HUES6 (cell line): ENCODE results near the gene AP4B1.

Experiments used
- H3K27ac ChIP-seq: 2 replicates; pipeline ENCODE4 v1.7.0; 2013; ENCODE audit warnings: low read depth, mild to moderate bottlenecking, low read length, inconsistent platforms
- H3K27me3 ChIP-seq: 2 replicates; pipeline ENCODE4 v1.6.1; 2013; ENCODE audit warnings: low read length; ENCODE audit not compliant: control insufficient read depth, insufficient read depth
- H3K36me3 ChIP-seq: 2 replicates; pipeline ENCODE4 v1.6.1; 2013; ENCODE audit warnings: low read length; ENCODE audit not compliant: control insufficient read depth, insufficient read depth
- H3K4me1 ChIP-seq: 2 replicates; pipeline ENCODE4 v1.6.1; 2013; ENCODE audit warnings: low read length; ENCODE audit not compliant: control insufficient read depth, insufficient read depth
- H3K4me3 ChIP-seq: 2 replicates; pipeline ENCODE4 v1.5.1; 2013; ENCODE audit warnings: low read depth, low read length
- H3K9ac ChIP-seq: one replicate; pipeline ENCODE4 v1.6.1; 2013; ENCODE audit warnings: mild to moderate bottlenecking, low read length
- H3K9me3 ChIP-seq: 2 replicates; pipeline ENCODE4 v1.6.1; 2013; ENCODE audit warnings: low read depth, low read length; ENCODE audit not compliant: control insufficient read depth, insufficient read depth

AP4B1 gene

DNA sequence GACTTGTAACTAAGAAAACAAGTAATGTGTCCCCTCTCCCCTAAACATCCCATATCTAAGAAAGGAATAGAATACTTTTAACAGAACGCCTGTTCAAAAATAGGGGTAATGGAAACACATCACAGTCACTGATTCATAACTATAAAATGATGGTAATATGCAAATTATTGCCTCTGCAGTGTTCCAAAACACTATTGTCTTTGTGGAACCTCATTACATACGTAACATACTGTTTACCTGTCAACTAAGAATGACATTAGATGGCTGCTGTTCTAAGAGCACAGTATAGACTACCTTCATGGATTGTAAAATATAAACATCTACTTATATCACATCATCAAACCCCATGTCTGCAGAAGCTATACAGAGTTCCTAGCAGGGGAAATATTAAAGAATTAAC lies 13.8 kb downstream of the AP4B1 start:
- no peak overlapping the region for H3K4me3 ChIP-seq
- no peaks in the 10 kb centered on the region for H3K9me3 ChIP-seq
- no peaks in the 10 kb centered on the region for H3K4me1 ChIP-seq
- H3K9ac ChIP-seq = no peak overlapping the region
- no peak overlapping the region for H3K27ac ChIP-seq
- peaks cover 7% of the 10 kb centered on the region; the same call in 1 of the 2 replicates for H3K36me3 ChIP-seq
- no peaks in the 10 kb centered on the region for H3K27me3 ChIP-seq

DNA sequence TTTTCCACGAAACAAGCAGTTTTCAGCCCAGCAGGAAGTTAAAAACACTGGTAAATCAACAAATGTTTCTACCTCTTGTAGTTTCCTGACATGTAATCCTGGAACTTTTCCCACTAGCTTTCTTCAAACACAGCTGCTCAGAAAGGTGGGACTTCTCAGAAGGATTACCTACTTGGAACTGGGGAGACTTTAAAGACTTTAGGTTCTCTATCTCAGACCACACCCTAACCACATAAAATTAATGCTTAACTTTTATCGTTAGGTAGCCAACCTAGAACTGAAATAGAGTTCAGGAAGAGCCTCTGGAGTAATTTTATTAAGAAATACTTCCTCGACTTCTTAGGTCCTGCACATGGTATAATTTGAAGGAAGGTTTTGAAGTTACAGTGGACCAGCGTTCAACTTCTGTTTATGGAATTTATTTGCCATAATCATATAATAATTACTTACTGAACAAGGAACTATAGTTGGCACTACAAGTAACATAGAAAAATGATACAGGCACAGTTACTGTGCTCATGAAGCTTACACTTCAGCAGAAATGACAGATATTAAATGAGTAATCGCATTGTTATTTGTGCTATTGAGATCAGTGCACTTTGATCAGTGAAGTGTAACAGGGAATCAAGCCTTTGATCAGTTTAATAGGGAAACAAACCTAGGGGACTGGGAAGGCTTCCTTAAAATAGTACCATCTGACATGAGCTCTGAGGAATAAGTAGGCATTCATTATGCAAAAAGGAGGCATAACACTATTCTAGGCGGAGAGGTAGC lies 17.0 kb downstream of the AP4B1 start, which contains the start of gene BCL2L15:
Gene BCL2L15, minus strand, starts transcription at position 180 of the 774 bp plus-strand sequence. CDS start 206 bp downstream, outside the sequence.
- Histone ChIP-seq H3K9ac (no peak within 1 kb of the TSS), H3K9me3 (no peaks in the 10 kb centered on the region), H3K4me1 (no peaks in the 10 kb centered on the region), H3K36me3 (no peaks in the 10 kb centered on the region), H3K4me3 (no peak within 1 kb of the TSS), H3K27me3 (no peaks in the 10 kb centered on the region), H3K27ac (no peak within 1 kb of the TSS)

DNA sequence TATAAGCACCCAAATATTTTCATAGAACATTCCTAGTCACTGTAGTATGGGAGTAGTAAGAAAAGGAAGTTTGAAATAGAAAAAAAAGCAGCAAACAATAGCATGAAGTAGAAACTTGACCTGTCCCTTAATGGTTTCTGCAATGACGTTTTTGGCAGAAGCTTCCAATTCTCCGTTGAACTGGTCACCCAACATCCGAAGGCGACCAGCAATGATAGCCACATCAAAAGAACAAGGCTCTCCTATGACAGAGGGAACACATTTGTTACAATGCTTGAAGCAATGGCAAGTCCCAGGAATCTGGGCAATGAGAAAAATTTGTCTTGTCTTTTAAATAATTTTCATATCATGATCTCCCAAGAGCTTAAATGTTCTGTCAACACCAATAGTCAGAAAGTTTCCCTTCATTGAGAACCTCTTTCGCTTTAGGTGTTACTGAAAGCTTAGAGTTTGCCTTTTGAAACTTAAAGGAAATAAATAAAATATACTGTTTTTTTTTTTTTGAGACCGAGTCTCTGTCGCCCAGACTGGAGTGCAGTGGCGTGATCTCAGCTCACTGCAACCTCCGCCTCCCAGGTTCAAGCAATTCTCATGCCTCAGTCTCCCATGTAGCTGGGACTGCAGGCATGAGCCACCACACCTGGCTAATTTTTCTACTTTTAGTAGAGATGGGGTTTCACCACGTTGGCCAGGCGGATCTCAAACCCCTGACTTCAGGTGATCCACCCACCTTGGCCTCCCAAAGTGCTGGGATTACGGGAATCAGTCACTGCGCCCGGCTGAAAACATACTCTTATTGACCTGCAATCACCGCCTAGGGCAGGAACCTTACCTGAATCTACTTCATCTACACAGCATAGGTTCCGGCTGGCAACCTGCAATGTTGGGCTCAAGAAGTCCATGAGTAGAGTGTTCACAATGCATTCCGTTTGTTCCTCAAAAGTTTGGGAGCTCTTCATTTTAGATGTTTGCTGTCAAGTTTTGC lies 17.9 kb downstream of the AP4B1 start:
- no peak overlapping the region for H3K4me3 ChIP-seq
- no peaks in the 10 kb centered on the region for H3K36me3 ChIP-seq
- no peak overlapping the region for H3K9ac ChIP-seq
- H3K27ac ChIP-seq = no peak overlapping the region
- H3K9me3 ChIP-seq = no peaks in the 10 kb centered on the region
- H3K27me3 ChIP-seq = no peaks in the 10 kb centered on the region
- no peaks in the 10 kb centered on the region for H3K4me1 ChIP-seq

DNA sequence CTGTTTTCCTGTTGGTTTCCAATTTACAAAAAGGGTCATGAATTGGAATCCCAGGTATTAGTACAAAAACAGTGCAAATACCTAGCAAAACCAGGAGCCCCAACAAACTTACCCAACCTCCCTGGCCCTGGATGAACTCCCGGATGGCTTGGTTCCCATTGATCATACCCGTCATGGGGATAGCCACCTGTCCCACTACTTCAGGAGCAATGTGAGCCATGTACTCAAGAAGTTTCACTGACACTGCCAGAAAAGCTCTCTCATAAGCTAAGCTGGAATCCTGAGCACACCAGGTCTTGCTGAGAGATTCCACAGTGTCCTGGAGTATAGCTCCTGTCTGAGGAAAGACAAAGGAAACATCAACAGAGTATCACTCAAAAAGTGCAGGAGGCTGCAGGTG lies 22.9 kb downstream of the AP4B1 start:
- no peak overlapping the region for H3K4me3 ChIP-seq
- H3K27ac ChIP-seq = no peak overlapping the region
- no peaks in the 10 kb centered on the region for H3K9me3 ChIP-seq
- no peaks in the 10 kb centered on the region for H3K36me3 ChIP-seq
- H3K4me1 ChIP-seq = 0 out of 2 replicates have a peak, but pooled peaks cover 8% of the 10 kb centered on the region
- H3K27me3 ChIP-seq = no peaks in the 10 kb centered on the region
- no peak overlapping the region for H3K9ac ChIP-seq

DNA sequence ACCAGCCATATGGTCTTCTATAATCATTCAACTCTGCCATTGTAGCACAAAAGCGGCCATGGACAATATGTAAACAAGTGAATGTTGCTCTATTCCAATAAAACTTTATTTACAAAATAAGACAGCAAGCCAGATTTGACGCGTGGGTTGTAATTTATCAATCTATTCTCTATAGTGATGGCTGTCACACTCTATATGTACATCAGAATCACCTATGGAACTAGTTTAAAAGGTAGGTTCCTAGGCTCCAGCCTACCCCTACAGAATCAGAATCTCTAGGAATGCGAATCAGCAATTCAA lies 24.9 kb downstream of the AP4B1 start:
- no peaks in the 10 kb centered on the region for H3K9me3 ChIP-seq
- H3K27me3 ChIP-seq = no peaks in the 10 kb centered on the region
- H3K27ac ChIP-seq = no peak overlapping the region
- H3K9ac ChIP-seq = no peak overlapping the region
- H3K4me1 ChIP-seq = 0 out of 2 replicates have a peak, but pooled peaks cover 8% of the 10 kb centered on the region
- H3K36me3 ChIP-seq = no peaks in the 10 kb centered on the region
- no peak overlapping the region for H3K4me3 ChIP-seq

DNA sequence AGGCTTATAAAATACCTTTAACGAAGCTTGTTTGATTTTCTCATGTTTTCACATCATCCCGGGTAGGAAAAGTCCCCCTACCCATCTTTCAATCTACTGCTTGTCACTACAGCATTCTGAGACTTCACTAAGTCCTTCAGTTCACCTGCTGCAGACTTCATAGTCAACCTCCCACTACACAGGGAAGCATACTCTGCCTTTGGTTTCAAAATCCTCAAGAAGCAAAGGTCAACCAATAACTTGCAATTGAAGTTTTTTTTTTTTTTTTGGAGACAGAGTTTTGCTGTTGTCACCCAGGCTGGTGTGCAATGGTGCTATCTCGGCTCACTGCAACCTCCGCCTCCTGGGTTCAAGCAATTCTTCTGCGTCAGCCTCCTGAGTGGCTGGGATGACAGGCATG lies 28.4 kb downstream of the AP4B1 start:
- no peaks in the 10 kb centered on the region for H3K9me3 ChIP-seq
- peaks cover 13% of the 10 kb centered on the region; the same call in 1 of the 2 replicates for H3K4me1 ChIP-seq
- no peak overlapping the region for H3K4me3 ChIP-seq
- no peak overlapping the region for H3K9ac ChIP-seq
- H3K27me3 ChIP-seq = no peaks in the 10 kb centered on the region
- no peaks in the 10 kb centered on the region for H3K36me3 ChIP-seq
- H3K27ac ChIP-seq = no peak overlapping the region

DNA sequence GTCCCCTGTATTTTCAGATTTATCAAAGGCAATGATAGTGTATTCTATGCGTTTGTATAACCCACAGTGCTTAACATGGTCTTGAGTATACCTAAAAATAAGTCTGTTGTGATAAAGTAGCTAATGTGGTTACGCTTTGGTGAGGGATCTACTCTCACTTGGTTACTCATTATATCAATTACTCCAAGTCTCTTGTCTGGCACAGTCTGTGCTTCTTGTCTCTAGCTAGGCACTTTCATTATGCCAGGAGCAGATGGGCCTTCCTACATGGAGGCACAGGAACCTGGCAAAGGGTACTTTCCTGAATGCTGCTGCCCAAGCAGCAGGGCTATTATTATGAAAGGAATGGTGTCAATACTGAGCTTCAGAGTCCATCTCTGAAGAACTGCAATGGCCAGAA lies 28.9 kb downstream of the AP4B1 start:
- no peak overlapping the region for H3K4me3 ChIP-seq
- H3K36me3 ChIP-seq = no peaks in the 10 kb centered on the region
- no peak overlapping the region for H3K9ac ChIP-seq
- no peaks in the 10 kb centered on the region for H3K27me3 ChIP-seq
- peaks cover 11% of the 10 kb centered on the region; the same call in 1 of the 2 replicates for H3K4me1 ChIP-seq
- H3K27ac ChIP-seq = no peak overlapping the region
- no peaks in the 10 kb centered on the region for H3K9me3 ChIP-seq

DNA sequence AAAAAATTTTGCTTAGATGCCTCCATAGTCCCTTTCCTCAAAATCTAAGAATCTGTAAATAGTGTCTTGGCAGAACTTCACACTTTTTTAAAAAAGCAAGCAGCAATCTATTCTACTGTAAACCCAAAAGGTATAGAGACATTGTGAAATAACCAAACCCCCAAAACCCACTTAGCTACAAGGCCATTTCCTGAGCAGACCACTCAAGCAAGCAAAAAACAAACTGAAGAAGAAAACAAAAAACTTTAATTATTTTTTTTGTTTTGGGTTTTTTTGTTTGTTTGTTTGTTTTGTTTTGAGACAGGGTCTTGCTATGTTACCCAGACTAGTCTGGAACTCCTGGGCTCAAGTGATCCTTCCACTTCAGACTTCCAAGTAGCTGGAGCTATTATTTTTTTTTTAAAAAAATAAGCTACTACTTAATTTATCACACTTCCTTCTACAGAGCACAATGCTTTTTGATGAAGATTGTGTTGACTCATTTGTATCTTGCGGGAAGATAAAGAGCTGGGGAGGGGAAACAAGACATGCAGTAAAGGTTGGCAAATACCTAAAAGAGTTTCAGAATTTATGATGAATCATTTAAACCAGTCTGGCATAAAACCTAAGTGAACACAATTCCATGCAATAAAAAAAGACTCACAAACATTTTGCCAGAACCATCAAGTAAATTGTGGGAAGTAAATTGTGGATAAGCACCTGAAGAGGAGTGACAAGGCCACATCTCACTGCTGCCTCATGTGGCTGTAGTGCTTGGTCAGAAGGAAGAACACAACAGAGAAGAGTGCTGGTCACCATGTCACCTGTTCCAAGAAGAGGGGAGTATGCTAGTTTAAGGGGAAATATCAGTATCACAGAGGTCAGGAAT lies 30.4 kb downstream of the AP4B1 start:
- H3K36me3 ChIP-seq = no peaks in the 10 kb centered on the region

DNA sequence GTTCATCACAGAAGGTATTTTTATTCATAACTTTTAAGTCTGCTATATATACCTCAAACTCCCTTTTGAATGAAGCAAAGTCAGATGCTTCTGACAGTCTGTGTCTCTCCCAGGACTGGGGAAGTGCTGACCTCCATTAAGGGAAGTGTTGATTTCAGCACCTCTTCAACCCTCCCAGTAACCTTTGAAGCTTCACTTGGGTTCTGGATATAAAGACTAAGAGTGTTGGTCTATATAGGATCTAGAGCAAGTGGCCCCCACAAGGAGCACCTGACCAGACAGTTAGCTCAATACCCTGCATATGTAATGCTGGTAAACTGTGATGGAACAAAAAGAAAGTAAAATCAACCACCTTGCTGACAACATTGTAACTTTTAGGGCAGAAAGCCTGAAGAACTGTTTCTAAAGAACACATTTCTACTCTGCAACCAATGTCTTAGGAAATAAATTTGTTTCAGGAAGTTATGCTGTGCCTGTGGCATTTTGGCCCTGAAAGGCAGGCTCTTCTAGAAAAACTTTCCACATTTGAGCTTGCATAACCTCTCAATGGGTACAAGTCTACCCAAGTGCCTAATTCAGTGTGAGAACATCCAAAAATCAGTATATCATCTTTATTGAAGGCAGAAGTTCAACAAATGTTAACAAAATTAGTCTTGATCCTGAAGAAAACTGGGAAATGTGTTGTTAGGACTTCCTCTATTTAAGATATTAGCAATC lies 32.2 kb downstream of the AP4B1 start:
- Histone ChIP-seq H3K36me3 (no peaks in the 10 kb centered on the region), H3K27me3 (no peaks in the 10 kb centered on the region), H3K27ac (no peak overlapping the region), H3K4me1 (peaks cover 5% of the 10 kb centered on the region; the same call in 1 of the 2 replicates), H3K9me3 (no peaks in the 10 kb centered on the region), H3K4me3 (no peak overlapping the region), H3K9ac (no peak overlapping the region)

More for the DNA sequence above, 30.4 kb downstream of the AP4B1 start:
- H3K4me3 ChIP-seq = no peak overlapping the region
- no peaks in the 10 kb centered on the region for H3K9me3 ChIP-seq
- H3K9ac ChIP-seq = no peak overlapping the region
- peaks cover 5% of the 10 kb centered on the region; the same call in 1 of the 2 replicates for H3K4me1 ChIP-seq
- H3K27me3 ChIP-seq = no peaks in the 10 kb centered on the region
- H3K27ac ChIP-seq = no peak overlapping the region

DNA sequence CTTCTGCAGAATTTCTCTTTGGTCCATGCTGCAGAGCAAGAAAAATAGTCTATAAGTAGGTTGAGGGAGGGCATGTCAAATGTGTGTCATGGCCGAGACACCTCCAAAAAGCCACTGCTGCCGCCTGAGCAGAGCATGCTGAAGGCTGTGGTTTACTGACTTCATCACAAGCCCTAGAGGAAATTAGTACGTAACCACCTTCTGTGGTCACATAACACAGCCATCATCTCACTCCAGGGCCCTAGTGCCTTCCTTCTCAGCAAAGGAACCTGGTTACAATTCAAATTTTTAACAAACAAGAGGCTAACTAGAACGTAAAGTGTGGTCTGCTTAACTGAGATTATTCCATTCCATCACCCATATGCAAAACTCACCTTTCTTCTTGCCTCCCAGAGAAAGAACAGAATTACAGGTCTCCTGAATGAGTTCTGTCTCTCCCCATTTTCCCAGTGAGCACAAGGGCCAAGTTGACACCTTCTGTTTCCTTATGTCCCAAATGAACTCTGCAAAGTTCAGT lies 32.9 kb downstream of the AP4B1 start, which contains the start of gene PTPN22:
Gene PTPN22, minus strand, starts transcription at position 116 of the 517 bp plus-strand sequence.
- no peak within 1 kb of the TSS for H3K9ac ChIP-seq
- peaks cover 5% of the 10 kb centered on the region; the same call in 1 of the 2 replicates for H3K4me1 ChIP-seq
- H3K27ac ChIP-seq = no peak within 1 kb of the TSS

More for the DNA sequence above, 32.9 kb downstream of the AP4B1 start, which contains the start of gene PTPN22:
- H3K4me3 ChIP-seq = no peak within 1 kb of the TSS
- no peaks in the 10 kb centered on the region for H3K9me3 ChIP-seq
- no peaks in the 10 kb centered on the region for H3K27me3 ChIP-seq
- no peaks in the 10 kb centered on the region for H3K36me3 ChIP-seq
